Smooth muscle cell of the coronary artery (primary cell): ENCODE measurements around the gene DIAPH3. TPM values are rescaled to one million over a fixed set of nuclear protein-coding genes. Genes with fewer than 3 reads are reported as not detected.

Experiments used
- total RNA-seq: library from RNA; depleted of rRNA; stranded (reverse); fragments of >200 nt; gene quantifications from 2 replicates; pipeline ENCODE4 v1.2.3, GENCODE V29; 2014; ENCODE audit warnings: low replicate concordance

Gene DIAPH3, protein sequence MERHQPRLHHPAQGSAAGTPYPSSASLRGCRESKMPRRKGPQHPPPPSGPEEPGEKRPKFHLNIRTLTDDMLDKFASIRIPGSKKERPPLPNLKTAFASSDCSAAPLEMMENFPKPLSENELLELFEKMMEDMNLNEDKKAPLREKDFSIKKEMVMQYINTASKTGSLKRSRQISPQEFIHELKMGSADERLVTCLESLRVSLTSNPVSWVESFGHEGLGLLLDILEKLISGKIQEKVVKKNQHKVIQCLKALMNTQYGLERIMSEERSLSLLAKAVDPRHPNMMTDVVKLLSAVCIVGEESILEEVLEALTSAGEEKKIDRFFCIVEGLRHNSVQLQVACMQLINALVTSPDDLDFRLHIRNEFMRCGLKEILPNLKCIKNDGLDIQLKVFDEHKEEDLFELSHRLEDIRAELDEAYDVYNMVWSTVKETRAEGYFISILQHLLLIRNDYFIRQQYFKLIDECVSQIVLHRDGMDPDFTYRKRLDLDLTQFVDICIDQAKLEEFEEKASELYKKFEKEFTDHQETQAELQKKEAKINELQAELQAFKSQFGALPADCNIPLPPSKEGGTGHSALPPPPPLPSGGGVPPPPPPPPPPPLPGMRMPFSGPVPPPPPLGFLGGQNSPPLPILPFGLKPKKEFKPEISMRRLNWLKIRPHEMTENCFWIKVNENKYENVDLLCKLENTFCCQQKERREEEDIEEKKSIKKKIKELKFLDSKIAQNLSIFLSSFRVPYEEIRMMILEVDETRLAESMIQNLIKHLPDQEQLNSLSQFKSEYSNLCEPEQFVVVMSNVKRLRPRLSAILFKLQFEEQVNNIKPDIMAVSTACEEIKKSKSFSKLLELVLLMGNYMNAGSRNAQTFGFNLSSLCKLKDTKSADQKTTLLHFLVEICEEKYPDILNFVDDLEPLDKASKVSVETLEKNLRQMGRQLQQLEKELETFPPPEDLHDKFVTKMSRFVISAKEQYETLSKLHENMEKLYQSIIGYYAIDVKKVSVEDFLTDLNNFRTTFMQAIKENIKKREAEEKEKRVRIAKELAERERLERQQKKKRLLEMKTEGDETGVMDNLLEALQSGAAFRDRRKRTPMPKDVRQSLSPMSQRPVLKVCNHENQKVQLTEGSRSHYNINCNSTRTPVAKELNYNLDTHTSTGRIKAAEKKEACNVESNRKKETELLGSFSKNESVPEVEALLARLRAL
- 0.35 and 7.4 TPM in 2 replicates for total RNA-seq

DNA sequence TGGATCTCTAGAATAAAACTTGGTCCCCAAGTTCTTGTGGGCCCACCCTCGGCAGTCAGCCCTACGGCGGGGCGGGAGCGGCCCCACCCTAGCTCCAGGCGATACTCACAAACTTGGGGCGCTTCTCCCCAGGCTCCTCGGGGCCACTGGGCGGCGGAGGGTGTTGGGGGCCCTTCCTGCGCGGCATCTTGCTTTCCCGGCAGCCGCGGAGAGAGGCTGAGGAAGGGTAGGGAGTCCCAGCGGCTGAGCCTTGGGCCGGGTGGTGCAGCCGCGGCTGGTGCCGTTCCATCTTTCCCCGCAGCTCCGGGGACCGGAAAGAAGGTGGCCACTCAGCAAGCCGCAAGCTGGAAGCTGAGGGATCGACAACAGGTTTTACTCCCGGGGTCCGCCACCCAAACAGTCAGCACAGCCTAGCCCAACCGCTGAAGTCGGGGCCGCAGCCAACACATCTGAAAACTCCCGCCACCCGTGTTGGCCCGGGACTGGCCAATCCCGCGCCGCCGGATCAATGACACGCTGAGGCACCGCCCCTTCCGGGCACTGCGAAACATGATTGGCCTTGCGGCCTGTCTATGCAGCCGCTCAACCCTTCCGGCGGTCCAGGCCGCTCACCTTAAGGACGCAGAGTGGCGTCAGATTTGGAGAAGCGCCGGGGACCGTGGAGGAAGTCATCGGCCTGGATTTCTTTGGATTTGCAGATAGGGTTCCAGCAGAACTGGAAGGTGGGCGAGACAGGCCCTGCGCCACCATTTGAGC lies at the start of gene DIAPH3:
Gene DIAPH3, minus strand, starts transcription at position 451 of the 756 bp plus-strand sequence. Its CDS starts 162 bp downstream, at position 289.

Other genes starting within 250 kb of the DIAPH3 start
- gene TDRD3, start 233.3 kb upstream of the DIAPH3 start, total RNA-seq, result 13.0 and 15.3 TPM in 2 replicates